HEK293 (cell line): Measurements from ENCODE around the gene SPIRE2.

Source experiments
- CTCF ChIA-PET: fragments of 350-600 bp; formaldehyde crosslinking; extraction: SDS; loops from one replicate; lab custom pipeline; 2021; ENCODE audit warnings: antibody characterized with exemption; lab: Yijun Ruan, JAX
- POLR2A ChIA-PET: fragments of 300-600 bp; formaldehyde crosslinking; extraction: SDS; loops from one replicate; lab custom pipeline; 2020; ENCODE audit warnings: antibody characterized with exemption, inconsistent platforms; lab: Yijun Ruan, JAX
- H3K27ac ChIP-seq: fragments of 200-500 bp; sonication (Bioruptor generic); 2 replicates; pipeline ENCODE4 v1.5.1; 2014; ENCODE audit warnings: low read depth, low read length, control low read depth, inconsistent platforms; ENCODE audit errors: extremely low read depth
- H3K36me3 ChIP-seq, 2 experiments: fragments of 200-500 bp in 1 of 2; sonication (Bioruptor generic) in 1 of 2; 1 replicate in 1 of 2; 2 replicates in 1 of 2; pipeline ENCODE4 v1.5.1; 2014 to 2017; ENCODE audit warnings: inconsistent platforms in 2 of 2, low read length in 2 of 2; ENCODE audit not compliant: control insufficient read depth in 2 of 2, insufficient read depth in 1 of 2
- H3K4me1 ChIP-seq: fragments of 200-500 bp; sonication (Bioruptor generic); 2 replicates; pipeline ENCODE4 v1.5.1; 2014; ENCODE audit warnings: mild to moderate bottlenecking, low read length, inconsistent platforms; ENCODE audit not compliant: control insufficient read depth, insufficient read depth
- H3K4me3 ChIP-seq: 2 replicates; pipeline ENCODE4 v1.5.1; 2011; ENCODE audit warnings: low read depth, mild to moderate bottlenecking, control low read depth, low read length, moderate library complexity
- H3K9me3 ChIP-seq: fragments of 200-500 bp; sonication (Bioruptor generic); 2 replicates; pipeline ENCODE4 v1.5.1; 2014; ENCODE audit warnings: low read depth, low read length, inconsistent platforms; ENCODE audit not compliant: control insufficient read depth, insufficient read depth
- KLF8 ChIP-seq: fragments of 450-650 bp; formaldehyde crosslinking; IDR thresholded peaks from 2 replicates; pipeline ENCODE4 v1.5.1; 2016; ENCODE audit warnings: missing biosample characterization, missing genetic modification characterization
- MYNN ChIP-seq: fragments of 450-650 bp; formaldehyde crosslinking; IDR thresholded peaks from 2 replicates; pipeline ENCODE4 v1.5.1; 2016; ENCODE audit warnings: missing biosample characterization, missing genetic modification characterization, borderline replicate concordance
- OVOL3 ChIP-seq: fragments of 450-650 bp; formaldehyde crosslinking; IDR thresholded peaks from 2 replicates; pipeline ENCODE4 v1.5.1; 2016; ENCODE audit warnings: missing biosample characterization, missing genetic modification characterization
- RBAK ChIP-seq: fragments of 450-650 bp; formaldehyde crosslinking; IDR thresholded peaks from 2 replicates; pipeline ENCODE4 v1.5.1; 2016; ENCODE audit warnings: missing biosample characterization, missing genetic modification characterization
- SCRT2 ChIP-seq: fragments of 450-650 bp; formaldehyde crosslinking; IDR thresholded peaks from 2 replicates; pipeline ENCODE4 v1.5.1; 2016; ENCODE audit warnings: missing biosample characterization, missing genetic modification characterization
- WT1 ChIP-seq: fragments of 450-650 bp; formaldehyde crosslinking; IDR thresholded peaks from 2 replicates; pipeline ENCODE4 v1.5.1; 2016; ENCODE audit warnings: missing biosample characterization, missing genetic modification characterization
- YY1 ChIP-seq: fragments of 450-650 bp; formaldehyde crosslinking; IDR thresholded peaks from 2 replicates; pipeline ENCODE4 v1.5.1; 2018; ENCODE audit warnings: missing biosample characterization, missing genetic modification characterization
- ZBTB20 ChIP-seq: fragments of 450-650 bp; formaldehyde crosslinking; IDR thresholded peaks from 2 replicates; pipeline ENCODE4 v1.5.1; 2016; ENCODE audit warnings: missing biosample characterization, missing genetic modification characterization
- ZBTB48 ChIP-seq: fragments of 450-650 bp; formaldehyde crosslinking; IDR thresholded peaks from 2 replicates; pipeline ENCODE4 v1.5.1; 2016; ENCODE audit warnings: missing biosample characterization, missing genetic modification characterization
- ZFP69B ChIP-seq: fragments of 450-650 bp; formaldehyde crosslinking; IDR thresholded peaks from 2 replicates; pipeline ENCODE4 v1.5.1; 2016; ENCODE audit warnings: missing biosample characterization, missing genetic modification characterization
- ZNF114 ChIP-seq: fragments of 450-650 bp; formaldehyde crosslinking; IDR thresholded peaks from 2 replicates; pipeline ENCODE4 v1.5.0; 2017; ENCODE audit warnings: missing biosample characterization, missing genetic modification characterization
- ZNF138 ChIP-seq: fragments of 450-650 bp; formaldehyde crosslinking; IDR thresholded peaks from 2 replicates; pipeline ENCODE4 v1.5.1; 2016; ENCODE audit warnings: missing biosample characterization, missing genetic modification characterization, borderline replicate concordance
- ZNF140 ChIP-seq: fragments of 450-650 bp; formaldehyde crosslinking; IDR thresholded peaks from 2 replicates; pipeline ENCODE4 v1.5.1; 2016; ENCODE audit warnings: missing biosample characterization, missing genetic modification characterization
- ZNF16 ChIP-seq: fragments of 450-650 bp; formaldehyde crosslinking; IDR thresholded peaks from 2 replicates; pipeline ENCODE4 v1.5.1; 2016; ENCODE audit warnings: low read depth, missing biosample characterization, missing genetic modification characterization
- ZNF239 ChIP-seq: fragments of 450-650 bp; formaldehyde crosslinking; IDR thresholded peaks from 2 replicates; pipeline ENCODE4 v1.5.1; 2016; ENCODE audit warnings: missing biosample characterization, missing genetic modification characterization
- ZNF335 ChIP-seq: fragments of 450-650 bp; formaldehyde crosslinking; conservative IDR thresholded peaks from 2 replicates; pipeline ENCODE4 v1.5.1; 2016; ENCODE audit warnings: missing biosample characterization, missing genetic modification characterization
- ZNF423 ChIP-seq: fragments of 450-650 bp; formaldehyde crosslinking; IDR thresholded peaks from 2 replicates; pipeline ENCODE4 v1.5.1; 2016; ENCODE audit warnings: missing biosample characterization, missing genetic modification characterization
- ZNF521 ChIP-seq: fragments of 450-650 bp; formaldehyde crosslinking; IDR thresholded peaks from 2 replicates; pipeline ENCODE4 v1.5.1; 2017; ENCODE audit warnings: missing biosample characterization, mild to moderate bottlenecking, missing genetic modification characterization
- ZNF571 ChIP-seq: fragments of 450-650 bp; formaldehyde crosslinking; IDR thresholded peaks from 2 replicates; pipeline ENCODE4 v1.5.0; 2017; ENCODE audit warnings: missing biosample characterization, missing genetic modification characterization
- ZNF585B ChIP-seq: fragments of 450-650 bp; formaldehyde crosslinking; IDR thresholded peaks from 2 replicates; pipeline ENCODE4 v1.5.1; 2016; ENCODE audit warnings: missing biosample characterization, missing genetic modification characterization
- ZNF610 ChIP-seq: fragments of 450-650 bp; formaldehyde crosslinking; IDR thresholded peaks from 2 replicates; pipeline ENCODE4 v1.5.1; 2016; ENCODE audit warnings: missing biosample characterization, missing genetic modification characterization, borderline replicate concordance
- ZNF658 ChIP-seq: fragments of 450-650 bp; formaldehyde crosslinking; IDR thresholded peaks from 2 replicates; pipeline ENCODE4; 2016; ENCODE audit warnings: missing biosample characterization, missing genetic modification characterization
- ZNF701 ChIP-seq: fragments of 450-650 bp; formaldehyde crosslinking; IDR thresholded peaks from 2 replicates; pipeline ENCODE4 v1.5.1; 2016; ENCODE audit warnings: missing biosample characterization, missing genetic modification characterization
- ZNF747 ChIP-seq: fragments of 450-650 bp; formaldehyde crosslinking; IDR thresholded peaks from 2 replicates; pipeline ENCODE4 v1.5.1; 2016; ENCODE audit warnings: missing biosample characterization, missing genetic modification characterization
- ZNF791 ChIP-seq: fragments of 450-650 bp; formaldehyde crosslinking; IDR thresholded peaks from 2 replicates; pipeline ENCODE4 v1.5.1; 2016; ENCODE audit warnings: missing biosample characterization, missing genetic modification characterization
- ZNF792 ChIP-seq: fragments of 450-650 bp; formaldehyde crosslinking; IDR thresholded peaks from 2 replicates; pipeline ENCODE4 v1.5.1; 2016; ENCODE audit warnings: missing biosample characterization, missing genetic modification characterization
- ZNF837 ChIP-seq: fragments of 450-650 bp; formaldehyde crosslinking; IDR thresholded peaks from 2 replicates; pipeline ENCODE4 v1.5.1; 2016; ENCODE audit warnings: missing biosample characterization, missing genetic modification characterization
- ZNF843 ChIP-seq: fragments of 450-650 bp; formaldehyde crosslinking; IDR thresholded peaks from 2 replicates; pipeline ENCODE4 v1.5.1; 2016; ENCODE audit warnings: missing biosample characterization, missing genetic modification characterization
- ZXDB ChIP-seq: fragments of 450-650 bp; formaldehyde crosslinking; IDR thresholded peaks from 2 replicates; pipeline ENCODE4 v1.5.1; 2016; ENCODE audit warnings: missing biosample characterization, missing genetic modification characterization
- TF ChIP-seq, protein P1 (sequence below): sonication (generic); formaldehyde crosslinking; IDR thresholded peaks from 2 replicates; pipeline ENCODE4 v1.8.1; 2022; ENCODE audit warnings: mild to moderate bottlenecking, moderate library complexity, missing genetic modification reagents
- TF ChIP-seq, protein P2 (sequence below): fragments of 450-650 bp; formaldehyde crosslinking; IDR thresholded peaks from 2 replicates; pipeline ENCODE4 v1.5.1; 2016; ENCODE audit warnings: missing biosample characterization, missing genetic modification characterization, borderline replicate concordance
- TF ChIP-seq, protein P3 (sequence below): fragments of 450-650 bp; formaldehyde crosslinking; IDR thresholded peaks from 2 replicates; pipeline ENCODE4 v1.5.1; 2016; ENCODE audit warnings: missing biosample characterization, missing genetic modification characterization
- TF ChIP-seq, protein P4 (sequence below): fragments of 450-650 bp; formaldehyde crosslinking; IDR thresholded peaks from 2 replicates; pipeline ENCODE4 v1.5.1; 2016; ENCODE audit warnings: missing biosample characterization, missing genetic modification characterization

The SPIRE2 gene

DNA sequence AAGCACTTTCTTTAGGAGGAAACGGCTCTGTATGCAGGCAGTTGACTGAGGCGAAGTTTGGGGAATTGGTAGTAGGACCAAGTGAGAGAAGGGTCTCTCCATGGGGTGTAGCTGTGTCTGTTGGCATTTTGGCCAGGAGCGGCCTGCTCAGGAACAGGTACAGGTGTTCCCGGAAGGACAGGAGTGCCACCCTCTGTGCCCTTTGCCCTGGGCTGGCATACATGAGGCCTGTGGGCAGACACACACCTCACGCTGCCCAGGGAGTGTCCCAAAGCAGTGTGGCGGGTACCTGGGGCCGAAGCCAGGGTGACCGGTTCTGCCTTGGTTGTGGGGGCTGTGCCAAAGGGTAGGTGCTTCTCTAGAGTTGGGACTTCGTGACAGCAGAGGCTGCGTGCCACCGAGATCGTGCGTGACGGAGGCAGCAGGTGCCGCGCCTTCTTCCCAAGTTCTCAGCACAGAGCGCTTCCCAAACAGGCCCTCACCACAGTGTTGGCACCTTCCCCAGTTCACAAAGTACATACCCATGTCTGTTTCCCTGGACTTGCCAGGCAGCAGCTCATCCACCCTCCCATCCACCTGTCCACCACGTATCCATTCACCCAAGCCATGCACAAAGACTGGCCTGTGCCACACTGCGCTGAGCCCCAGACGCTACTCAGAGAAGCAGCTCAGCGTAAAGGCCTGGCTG, 25.2 kb downstream of the SPIRE2 start:
- CTCF ChIA-PET = no interaction called here
- H3K4me3 ChIP-seq = no peak overlapping the region
- POLR2A ChIA-PET = interaction anchor here (1.2 kb wide), 1 partner anchor 20 kb away, joined by 4 read pairs; the partner anchor contains the start of gene TCF25
- H3K9me3 ChIP-seq = no peaks in the 10 kb centered on the region
- TF ChIP-seq RBAK (tag by site-specific recombination) = no peak
- no peak for TF ChIP-seq ZNF571 (tag by site-specific recombination)
- no peak for TF ChIP-seq ZNF521 (tag by site-specific recombination)
- no peak for TF ChIP-seq ZXDB (tag by site-specific recombination)
- TF ChIP-seq, protein P1, sequence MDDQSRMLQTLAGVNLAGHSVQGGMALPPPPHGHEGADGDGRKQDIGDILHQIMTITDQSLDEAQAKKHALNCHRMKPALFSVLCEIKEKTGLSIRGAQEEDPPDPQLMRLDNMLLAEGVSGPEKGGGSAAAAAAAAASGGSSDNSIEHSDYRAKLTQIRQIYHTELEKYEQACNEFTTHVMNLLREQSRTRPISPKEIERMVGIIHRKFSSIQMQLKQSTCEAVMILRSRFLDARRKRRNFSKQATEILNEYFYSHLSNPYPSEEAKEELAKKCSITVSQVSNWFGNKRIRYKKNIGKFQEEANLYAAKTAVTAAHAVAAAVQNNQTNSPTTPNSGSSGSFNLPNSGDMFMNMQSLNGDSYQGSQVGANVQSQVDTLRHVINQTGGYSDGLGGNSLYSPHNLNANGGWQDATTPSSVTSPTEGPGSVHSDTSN (CRISPR knock-in tag) = no peak
- no peak for TF ChIP-seq ZNF585B (tag by site-specific recombination)
- TF ChIP-seq ZFP69B (tag by site-specific recombination) = no peak
- no peak for TF ChIP-seq ZNF701 (tag by site-specific recombination)
- TF ChIP-seq, protein P2, sequence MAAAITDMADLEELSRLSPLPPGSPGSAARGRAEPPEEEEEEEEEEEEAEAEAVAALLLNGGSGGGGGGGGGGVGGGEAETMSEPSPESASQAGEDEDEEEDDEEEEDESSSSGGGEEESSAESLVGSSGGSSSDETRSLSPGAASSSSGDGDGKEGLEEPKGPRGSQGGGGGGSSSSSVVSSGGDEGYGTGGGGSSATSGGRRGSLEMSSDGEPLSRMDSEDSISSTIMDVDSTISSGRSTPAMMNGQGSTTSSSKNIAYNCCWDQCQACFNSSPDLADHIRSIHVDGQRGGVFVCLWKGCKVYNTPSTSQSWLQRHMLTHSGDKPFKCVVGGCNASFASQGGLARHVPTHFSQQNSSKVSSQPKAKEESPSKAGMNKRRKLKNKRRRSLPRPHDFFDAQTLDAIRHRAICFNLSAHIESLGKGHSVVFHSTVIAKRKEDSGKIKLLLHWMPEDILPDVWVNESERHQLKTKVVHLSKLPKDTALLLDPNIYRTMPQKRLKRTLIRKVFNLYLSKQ (tag by site-specific recombination) = no peak
- no peak for TF ChIP-seq ZNF423 (tag by site-specific recombination)
- no peak for TF ChIP-seq SCRT2 (tag by site-specific recombination)
- TF ChIP-seq ZNF747 (tag by site-specific recombination) = no peak
- TF ChIP-seq KLF8 (tag by site-specific recombination) = no peak
- TF ChIP-seq ZNF140 = no peak
- TF ChIP-seq ZNF335 (tag by site-specific recombination) = no peak
- no peak for TF ChIP-seq ZBTB20 (tag by site-specific recombination)
- TF ChIP-seq, protein P3, sequence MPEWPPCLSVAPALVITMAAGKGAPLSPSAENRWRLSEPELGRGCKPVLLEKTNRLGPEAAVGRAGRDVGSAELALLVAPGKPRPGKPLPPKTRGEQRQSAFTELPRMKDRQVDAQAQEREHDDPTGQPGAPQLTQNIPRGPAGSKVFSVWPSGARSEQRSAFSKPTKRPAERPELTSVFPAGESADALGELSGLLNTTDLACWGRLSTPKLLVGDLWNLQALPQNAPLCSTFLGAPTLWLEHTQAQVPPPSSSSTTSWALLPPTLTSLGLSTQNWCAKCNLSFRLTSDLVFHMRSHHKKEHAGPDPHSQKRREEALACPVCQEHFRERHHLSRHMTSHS = no peak
- no peak for TF ChIP-seq ZNF843
- H3K36me3 ChIP-seq = peaks cover 3 to 37% of the 10 kb centered on the region in 2 experiments; a peak in 2 of 3 replicates
- no peak overlapping the region for H3K27ac ChIP-seq
- no peaks in the 10 kb centered on the region for H3K4me1 ChIP-seq

DNA sequence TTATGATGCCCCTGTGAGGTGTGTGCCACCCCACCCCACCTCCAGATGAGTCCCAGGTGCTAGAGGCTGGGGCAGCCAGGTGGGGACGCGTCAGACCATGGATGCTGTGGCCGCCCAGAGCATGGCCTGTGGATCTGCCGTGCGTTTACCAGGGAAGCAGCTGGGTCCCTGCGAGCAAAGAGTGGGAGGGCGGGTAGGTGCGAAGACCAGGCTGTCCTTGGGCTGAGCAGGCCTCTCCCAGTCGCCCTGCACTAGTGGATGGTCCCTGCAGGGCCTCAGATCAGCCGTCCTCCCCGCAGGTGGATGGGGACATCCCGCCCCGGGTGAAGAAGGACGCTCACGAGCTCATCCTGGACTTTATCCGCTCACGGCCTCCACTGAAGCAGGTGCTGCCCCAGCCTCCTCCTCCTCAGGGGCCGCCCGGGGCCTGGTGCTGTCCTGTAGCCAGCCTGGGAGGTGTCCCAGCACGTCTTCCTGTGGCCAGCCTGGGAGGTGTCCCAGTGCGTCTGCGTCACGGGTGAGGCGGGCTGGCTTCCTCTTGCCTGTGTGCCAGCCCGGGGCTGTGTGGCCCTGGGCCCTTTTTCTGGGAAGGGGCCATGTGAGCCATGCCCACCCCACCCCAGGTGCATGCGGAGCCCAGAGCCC, 27.1 kb downstream of the SPIRE2 start:
- Histone ChIP-seq H3K4me1 (no peaks in the 10 kb centered on the region), H3K36me3 (peaks cover 3 to 45% of the 10 kb centered on the region in 2 experiments; a peak in 2 of 3 replicates), H3K9me3 (no peaks in the 10 kb centered on the region), H3K4me3 (no peak overlapping the region), H3K27ac (no peak overlapping the region)
- ChIA-PET POLR2A (no interaction called here), CTCF (no interaction called here)
- TF ChIP-seq, protein P4, sequence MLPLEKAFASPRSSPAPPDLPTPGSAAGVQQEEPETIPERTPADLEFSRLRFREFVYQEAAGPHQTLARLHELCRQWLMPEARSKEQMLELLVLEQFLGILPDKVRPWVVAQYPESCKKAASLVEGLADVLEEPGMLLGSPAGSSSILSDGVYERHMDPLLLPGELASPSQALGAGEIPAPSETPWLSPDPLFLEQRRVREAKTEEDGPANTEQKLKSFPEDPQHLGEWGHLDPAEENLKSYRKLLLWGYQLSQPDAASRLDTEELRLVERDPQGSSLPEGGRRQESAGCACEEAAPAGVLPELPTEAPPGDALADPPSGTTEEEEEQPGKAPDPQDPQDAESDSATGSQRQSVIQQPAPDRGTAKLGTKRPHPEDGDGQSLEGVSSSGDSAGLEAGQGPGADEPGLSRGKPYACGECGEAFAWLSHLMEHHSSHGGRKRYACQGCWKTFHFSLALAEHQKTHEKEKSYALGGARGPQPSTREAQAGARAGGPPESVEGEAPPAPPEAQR = no peak
- TF ChIP-seq OVOL3 (tag by site-specific recombination) = no peak
- TF ChIP-seq ZBTB48 (tag by site-specific recombination) = no peak
- TF ChIP-seq ZNF114 (tag by site-specific recombination) = no peak
- no peak for TF ChIP-seq ZNF138 (tag by site-specific recombination)
- TF ChIP-seq ZNF610 (tag by site-specific recombination) = no peak
- TF ChIP-seq ZNF239 (tag by site-specific recombination) = no peak
- no peak for TF ChIP-seq WT1 (tag by site-specific recombination)
- TF ChIP-seq YY1 (tag by site-specific recombination) = no peak
- TF ChIP-seq ZNF792 (tag by site-specific recombination) = no peak
- no peak for TF ChIP-seq ZNF791 (tag by site-specific recombination)
- no peak for TF ChIP-seq MYNN (tag by site-specific recombination)
- no peak for TF ChIP-seq ZNF837 (tag by site-specific recombination)
- TF ChIP-seq ZNF16 (tag by site-specific recombination) = no peak
- no peak for TF ChIP-seq ZNF658
